HG02571 (cell line): ENCODE measurements around the gene PIAS4.

Source experiments
- ATAC-seq: cut with Tn5 transposase; IDR thresholded peaks from one replicate; pipeline ENCODE4 v1.9.1; 2021; ENCODE audit warnings: mild to moderate bottlenecking, moderate library complexity; ENCODE audit not compliant: unreplicated experiment

Gene PIAS4

GRCh38 chr19:3976495-3977241, 30.9 kb upstream of the PIAS4 start:
- no peak for ATAC-seq

GRCh38 chr19:3977242-3978143, 30.0 kb upstream of the PIAS4 start:
- no peak for ATAC-seq

- no peak for ATAC-seq
Observed at GRCh38 chr19:3978145-3978544, 29.4 kb upstream of the PIAS4 start.

GRCh38 chr19:3979289-3979673, 28.3 kb upstream of the PIAS4 start:
- ATAC-seq: no peak

GRCh38 chr19:3979674-3980352, 27.7 kb upstream of the PIAS4 start:
- ATAC-seq: no peak

GRCh38 chr19:3980353-3981251, 26.9 kb upstream of the PIAS4 start:
- ATAC-seq: no peak

GRCh38 chr19:3981373-3981735, 26.2 kb upstream of the PIAS4 start:
- ATAC-seq: no peak

- no peak for ATAC-seq
Observed at GRCh38 chr19:3981736-3982681, 25.5 kb upstream of the PIAS4 start.

- ATAC-seq: no peak
Observed at GRCh38 chr19:3982701-3983541, 24.6 kb upstream of the PIAS4 start.

- no peak for ATAC-seq
Observed at GRCh38 chr19:3983542-3983914, 24.0 kb upstream of the PIAS4 start.

- ATAC-seq: no peak
Observed at GRCh38 chr19:3983936-3984583, 23.5 kb upstream of the PIAS4 start.

- no peak for ATAC-seq
Observed at GRCh38 chr19:3984584-3984907, 23.0 kb upstream of the PIAS4 start.

GRCh38 chr19:3984908-3985642, 22.5 kb upstream of the PIAS4 start, which contains the start of gene EEF2:
Gene EEF2, minus strand, starts transcription at chr19:3985463. Its CDS starts 83 bp downstream, at chr19:3985380.
- no peak for ATAC-seq

- ATAC-seq: no peak
Observed at GRCh38 chr19:3985643-3986259, 21.8 kb upstream of the PIAS4 start.

- ATAC-seq: no peak
Observed at GRCh38 chr19:3986260-3987041, 21.1 kb upstream of the PIAS4 start.

- no peak for ATAC-seq
Observed at GRCh38 chr19:3987619-3988371, 19.7 kb upstream of the PIAS4 start.
